ENCODE data around the gene GLIS1.
A peak's percentile ranks its signal among the peaks of the same experiment; 100 is the strongest.

GLIS1 gene

DNA sequence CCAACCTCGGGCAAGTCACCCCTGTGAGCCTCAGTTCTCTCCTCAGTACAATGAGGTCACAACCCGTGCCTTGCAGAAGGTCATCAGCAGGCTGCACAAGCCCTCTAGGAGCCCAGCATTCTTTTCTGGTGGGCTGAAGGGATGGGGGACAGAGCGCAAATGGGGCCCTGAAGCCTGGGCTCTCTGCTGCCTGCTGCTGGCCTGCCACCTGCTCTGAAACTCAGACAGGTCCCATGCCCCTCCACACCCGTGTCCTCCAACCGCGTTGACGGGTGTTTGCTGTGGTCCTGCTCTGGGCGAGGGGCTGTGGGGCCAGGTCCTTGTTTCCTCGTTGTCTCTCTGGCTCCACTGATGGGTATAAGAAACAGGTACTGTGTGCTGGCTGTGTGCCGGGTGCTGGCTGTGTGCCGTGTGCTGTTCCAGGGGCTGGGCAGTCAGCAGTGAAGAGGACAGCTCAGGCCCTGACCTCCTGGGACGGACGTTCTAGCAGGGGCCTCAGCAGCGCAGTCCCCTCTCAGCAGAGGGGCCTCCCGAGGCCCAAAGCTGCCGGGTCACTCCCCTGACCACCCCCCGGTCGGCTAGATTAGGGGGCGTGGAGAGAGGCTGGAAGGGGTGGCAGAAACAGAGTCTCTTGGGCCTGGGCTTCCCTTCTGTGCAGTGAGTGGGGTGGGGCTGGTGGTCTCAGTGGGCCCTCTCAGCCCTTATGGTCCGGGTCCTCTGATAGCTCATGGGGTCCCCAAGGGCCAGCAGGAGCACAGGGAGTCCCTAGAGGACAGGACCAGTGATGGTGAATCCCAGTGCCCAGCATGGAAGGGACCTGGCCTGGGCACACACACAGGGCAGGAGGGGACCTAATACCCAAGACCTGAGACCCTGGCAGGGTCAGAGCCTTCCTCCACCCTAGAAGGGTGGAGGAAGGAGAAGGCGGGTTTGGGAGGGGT lies 237.6 kb downstream of the GLIS1 start:
- DNase-seq = no peak

DNA sequence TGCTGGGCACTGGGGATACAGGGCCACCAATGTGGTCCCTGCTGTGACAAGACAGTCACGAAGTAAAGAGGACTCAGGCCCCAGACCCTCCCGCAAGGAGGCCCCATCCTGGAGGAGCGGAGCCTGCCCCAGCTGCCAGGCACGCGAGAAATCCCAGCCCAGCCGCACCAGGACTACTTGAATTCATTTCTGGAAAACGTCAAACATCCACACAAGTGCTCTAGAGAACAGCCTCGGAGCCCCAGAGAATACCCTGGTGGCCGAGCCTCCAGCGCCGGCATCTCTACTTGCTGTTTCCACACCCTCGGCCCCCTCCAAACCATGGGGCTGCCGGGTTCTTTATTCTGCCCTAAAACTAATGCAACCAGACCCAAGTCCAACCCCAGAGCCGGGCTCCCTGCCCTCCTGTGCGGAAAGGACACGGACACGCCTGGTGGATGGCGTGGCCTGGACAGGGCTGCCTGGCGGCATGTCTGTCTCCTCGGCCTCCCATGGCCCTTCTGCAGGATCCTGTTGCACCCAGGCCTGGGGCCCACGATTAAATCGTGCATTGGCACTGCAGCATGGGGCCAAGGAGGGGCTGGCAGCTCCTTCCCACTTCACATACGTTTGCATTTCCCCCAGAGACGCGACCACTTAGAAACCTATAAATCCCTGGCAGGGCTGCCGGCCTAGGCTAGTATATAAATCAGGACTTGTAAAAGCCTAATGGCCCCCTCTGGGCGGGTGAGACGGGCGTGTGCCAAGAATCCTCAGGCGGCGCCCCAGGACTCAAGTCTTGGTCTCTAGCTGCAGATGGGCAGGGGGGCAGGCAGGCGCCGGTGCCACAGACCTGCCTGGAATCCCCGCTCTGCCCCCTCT lies 238.5 kb downstream of the GLIS1 start:
- DNase-seq = no peak

DNA sequence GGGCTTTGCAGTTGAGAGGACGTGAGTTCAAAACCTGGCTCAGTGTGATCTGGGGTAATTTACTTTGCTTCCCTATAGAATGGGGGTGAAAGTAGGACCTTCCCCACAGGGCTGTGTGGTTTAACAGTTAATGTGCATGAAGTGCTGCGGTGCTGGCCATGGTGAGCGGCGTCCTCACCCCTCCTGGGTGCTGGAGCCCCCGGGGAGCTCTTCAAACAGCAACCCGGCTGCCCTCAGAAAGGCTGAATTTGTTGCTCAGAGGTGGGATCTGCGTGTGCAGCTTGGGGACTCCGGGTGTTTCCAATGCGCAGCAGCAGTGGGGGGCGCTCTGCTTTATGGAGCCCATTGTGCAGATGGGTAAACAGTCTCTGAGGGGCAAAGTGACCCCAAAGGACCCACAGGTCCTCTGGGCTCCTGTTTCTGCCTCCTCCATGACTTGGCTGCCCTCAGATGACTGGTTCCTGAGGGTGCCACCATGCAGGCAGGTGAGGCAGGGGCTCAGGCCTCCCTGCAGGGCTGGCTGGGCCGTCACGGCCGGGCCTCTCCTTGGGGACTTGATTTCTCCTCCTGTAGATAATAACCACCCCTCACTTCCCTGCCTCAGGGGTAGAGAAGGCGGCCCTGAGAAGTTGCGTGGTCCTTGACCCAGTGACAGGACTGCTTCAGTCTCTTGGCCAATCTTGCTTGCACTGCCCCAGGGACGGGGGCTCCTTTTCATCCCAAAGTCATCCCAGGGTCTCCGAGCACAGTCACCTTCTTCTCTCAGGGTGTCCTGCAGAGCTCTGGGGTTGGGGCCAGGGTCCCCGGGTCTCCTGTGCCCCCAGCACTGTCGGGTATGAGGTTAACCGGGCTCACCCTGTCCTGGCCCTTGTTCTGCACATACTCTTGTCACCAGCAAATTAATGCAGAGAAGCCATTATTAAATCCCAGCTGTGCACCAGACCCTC lies 239.4 kb downstream of the GLIS1 start:
- no peak for DNase-seq

DNA sequence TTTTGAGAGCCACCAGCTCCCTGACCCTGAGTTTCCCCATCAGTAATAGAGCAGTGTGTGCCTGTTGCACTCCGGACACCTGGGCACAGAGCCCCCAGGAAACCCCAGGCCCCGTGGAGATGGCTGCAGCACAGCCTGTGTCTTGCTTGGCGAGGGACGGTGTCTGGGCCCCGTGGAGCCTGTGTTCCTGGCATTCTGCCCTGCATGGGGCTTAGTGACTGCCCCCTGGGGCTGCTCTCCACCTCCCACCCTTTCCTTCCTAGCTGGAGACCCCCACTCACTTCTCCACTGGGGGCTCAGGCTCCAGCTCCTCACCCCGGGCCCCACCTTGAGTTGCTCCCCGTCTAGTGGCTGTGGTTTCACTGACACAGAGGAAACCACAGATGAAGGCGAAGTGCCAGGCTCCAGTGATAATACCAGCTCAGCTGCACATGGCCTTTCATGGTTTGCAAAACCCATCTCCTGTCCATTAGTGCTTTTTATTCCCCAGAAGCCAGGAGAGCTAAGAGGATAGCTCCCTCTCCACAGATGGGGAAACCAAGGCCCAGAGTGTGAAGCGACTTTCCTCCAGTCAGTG lies 240.3 kb downstream of the GLIS1 start:
- no peak for DNase-seq

DNA sequence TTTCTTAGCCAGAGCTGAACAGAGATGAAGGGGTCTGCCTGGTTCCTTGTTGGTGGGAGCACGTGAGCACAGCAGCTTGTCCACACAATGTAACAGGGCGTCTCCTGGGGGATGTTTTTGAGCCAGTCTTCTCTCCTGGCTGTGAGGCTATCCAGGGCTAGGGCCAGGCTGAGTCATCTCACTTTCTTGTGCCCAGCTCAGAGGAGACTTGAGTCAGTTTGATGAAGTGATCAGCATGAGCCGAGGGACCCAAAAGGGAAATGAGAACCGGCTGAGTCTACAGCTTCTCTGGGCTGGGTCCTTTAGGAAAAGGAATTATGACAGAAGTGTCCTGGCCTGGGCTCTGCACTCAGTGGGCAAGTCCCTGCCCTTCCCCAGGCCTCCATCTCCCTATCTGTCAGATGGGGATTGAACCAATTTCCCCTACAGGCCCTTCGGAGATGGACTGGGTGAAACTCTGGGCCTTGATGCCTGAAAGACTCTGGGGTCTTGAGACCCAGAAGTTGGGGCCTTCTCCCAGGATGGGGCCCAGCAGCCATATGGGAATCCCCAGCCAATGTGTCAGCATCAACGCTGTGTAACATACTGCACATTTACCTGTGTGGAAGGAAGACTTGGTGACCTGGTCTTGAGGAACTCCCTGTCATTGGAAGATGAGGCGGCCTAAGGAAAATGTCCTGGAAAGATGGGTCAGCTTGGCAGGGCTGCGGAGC lies 243.2 kb downstream of the GLIS1 start:
- no peak for DNase-seq

DNA sequence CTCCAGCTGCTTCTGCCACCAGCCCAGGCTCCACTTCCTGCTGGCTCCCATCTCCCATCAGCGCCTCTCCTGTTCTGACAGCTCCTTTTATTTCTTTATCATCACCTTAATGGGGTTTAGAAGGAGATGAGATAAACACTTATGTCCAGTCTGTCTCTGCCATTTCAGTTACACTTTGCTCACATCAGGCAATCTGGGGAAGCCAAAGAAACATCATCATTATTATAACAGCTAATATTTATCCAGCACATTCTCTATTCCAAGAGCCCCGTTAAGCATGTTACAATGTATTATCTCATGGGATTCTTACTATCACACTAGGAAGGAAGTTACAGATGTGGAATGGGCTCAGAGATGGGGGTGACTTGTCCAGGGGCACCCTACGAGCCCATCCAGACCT lies 248.6 kb downstream of the GLIS1 start:
- DNase-seq = no peak

DNA sequence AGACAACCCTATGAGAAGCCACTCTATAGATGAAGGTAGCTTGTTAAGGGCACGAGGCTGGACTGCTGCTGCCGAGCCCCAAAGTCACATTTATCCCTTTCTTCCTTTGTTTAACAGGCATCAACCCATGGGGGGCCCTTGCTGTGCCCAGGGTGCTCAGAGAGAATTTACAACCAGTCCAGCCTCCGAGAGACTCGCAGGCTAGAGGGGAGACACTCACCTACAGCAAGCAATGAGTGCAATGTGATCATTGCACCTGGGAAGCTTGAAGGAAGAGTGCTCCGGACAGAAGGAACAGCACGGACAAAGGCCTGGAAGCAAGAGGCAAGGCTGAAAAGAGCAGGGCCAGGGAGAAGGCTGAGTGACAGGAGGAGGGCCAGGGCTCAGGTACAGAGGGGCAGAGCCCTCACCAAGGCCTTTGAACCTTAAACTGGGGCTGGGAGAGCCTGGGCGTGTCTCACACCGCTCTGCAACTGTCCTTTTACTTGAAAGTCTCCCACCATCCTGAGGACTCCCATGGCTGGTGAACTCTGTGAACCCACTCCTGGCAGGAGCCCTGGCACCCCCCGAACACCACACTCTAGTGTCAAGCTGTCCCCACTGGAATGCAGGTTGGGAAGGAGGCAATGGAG lies 252.5 kb downstream of the GLIS1 start:
- DNase-seq = no peak

DNA sequence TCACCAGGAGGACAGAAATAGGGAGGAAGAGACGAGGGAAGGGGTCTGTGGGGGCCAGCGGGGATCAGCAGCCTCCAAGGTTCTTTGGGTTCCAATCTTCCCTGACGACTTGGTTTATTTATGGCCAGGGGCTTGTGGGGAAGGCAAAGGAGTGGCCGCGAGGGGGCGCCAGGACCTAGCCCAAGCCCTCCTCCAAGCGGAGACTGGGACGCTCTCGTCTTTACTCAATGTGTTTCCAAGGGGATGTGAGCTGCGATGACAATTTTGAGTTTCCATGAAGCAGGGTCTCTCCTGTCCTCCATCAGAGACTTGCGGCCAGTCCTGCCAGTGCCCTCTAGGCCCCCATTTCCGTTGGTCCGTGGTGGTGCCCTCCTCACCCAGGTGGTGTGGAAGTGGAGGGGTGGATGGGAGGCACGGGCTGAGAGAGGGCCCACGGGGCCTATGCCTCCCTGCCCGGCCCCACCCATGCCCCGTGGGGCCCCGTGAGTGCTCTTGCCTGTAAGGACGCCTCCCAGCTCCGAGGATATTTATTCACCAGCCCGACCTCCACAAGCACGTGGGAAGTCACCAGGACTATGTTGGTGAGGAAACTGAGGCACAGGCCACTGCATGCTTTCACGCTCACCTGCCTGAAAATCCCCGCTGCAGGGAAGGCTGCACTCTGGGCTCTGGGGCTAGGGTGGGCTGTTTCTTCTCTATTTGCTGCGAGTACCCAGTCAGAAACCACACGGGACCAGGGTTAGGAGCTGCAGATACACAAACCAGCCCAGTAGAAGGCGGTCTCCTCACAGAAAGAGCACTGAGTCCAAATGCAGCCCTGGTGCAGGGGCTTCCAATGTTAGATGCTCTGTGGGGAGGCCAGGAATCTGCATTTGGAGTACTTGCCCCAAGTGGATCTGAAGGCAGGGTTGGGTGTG lies 253.2 kb downstream of the GLIS1 start:
- DNase-seq = peak; percentile 10 to 29

DNA sequence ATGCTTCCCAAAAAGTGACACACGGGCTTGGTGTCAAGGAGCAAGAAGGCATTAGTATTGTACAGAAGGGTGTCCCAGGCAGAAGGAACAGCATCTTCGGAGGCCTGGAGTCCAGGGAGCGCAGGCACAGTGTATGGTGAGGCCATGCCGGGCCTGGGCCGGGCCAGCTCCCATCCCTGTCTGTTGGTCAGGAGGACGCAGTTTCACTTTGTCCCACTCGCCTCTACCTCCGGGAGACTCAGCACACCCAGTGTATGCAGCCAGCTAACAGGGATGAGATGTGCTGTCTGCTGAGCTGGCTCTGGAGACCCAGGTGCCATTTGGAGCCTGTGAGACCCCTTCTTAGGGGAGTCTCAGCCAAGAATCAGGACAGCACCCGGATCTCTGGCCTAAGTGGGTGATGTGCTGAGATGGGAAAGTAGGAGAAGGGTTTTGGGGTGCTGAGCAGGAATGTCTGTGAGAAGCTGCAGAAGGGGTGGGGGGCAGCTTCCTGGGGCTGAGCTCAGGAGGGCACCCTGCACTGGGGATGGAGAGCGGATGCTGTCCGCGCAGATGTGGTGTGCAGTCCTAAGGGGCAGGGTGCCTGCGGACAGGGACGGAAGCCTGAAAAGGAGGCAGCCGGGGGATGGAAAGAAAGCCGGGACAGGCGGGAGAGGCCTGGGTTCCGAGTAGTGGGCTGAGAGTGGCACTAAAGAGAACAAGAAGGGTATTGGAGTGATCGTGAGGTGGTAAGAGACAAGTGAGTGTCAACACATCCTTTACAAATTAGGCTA lies 254.1 kb downstream of the GLIS1 start:
- DNase-seq = no peak

DNA sequence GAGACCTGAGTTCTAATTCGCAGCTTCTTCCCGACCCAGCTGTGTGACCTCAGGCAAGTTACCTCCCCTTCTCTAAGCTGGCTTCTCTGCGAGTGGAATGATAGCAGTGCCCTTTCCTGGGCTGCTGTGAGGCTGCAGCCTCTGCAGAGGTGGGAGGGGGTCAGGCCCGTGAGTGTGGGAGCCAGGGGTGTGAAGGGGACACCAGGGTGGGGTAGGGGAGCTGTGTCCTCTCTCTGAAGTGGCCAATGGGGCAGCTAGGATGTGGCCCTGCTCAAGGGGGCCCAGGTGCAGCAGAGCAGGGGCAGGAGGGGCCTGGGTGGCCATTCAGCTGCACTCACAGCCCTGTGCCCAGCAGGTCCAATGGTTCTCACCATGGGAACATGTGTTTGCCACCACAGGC lies 255.3 kb downstream of the GLIS1 start:
- DNase-seq = no peak

DNA sequence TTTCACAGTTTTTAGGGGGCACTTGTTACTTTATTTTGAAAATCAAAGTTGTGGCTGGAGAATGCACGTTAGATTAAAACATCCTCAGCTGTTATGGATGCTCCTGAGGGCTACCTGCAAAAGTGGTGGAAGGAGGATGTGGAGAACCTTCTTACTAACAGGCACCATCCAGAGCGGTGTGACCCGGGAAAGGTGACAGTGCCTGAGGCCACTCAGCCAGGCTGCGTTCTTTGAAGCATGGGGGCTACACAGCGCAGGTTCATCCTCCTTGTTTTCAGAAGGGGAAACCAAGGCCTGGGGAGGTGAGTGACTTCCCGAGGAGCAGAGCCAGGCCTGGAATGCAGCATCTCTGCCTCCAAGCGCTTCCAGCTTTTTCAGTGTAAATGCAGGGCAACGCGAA lies 255.8 kb downstream of the GLIS1 start:
- no peak for DNase-seq

DNA sequence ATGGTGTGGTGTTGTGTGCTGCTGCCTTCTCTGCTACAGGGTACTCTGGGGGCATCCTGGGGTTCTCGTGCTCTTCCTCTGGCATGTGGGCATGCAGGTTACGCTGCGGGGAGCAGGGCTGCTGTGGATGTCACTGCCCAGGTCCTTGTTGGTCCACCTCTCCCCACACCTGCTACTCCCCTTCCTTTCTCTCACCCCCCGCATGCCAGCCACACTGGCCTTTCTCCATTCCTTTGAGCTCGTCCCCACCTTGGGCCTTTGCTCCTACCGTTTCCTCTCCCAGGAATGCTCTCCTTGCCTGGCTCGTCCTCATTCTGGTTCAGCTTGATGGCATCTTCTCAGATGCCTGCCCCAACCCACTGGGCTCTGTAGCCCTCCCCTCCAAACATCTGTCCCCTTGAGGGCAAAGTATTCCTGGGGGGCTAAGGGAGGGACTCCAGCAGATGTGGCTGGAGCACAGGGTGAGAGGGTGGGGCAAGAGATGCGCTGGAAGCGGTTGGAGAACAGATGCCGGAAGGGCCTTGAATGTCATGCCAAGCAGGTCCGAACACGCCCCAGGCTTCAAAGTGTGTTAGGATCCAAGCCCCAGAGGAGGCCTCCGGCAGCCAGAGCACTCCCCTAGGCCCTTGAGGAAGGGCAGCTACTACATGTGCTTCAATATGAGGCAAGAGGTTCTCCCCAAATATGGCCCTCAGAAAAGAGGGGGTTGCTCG lies 256.4 kb downstream of the GLIS1 start:
- DNase-seq = no peak

DNA sequence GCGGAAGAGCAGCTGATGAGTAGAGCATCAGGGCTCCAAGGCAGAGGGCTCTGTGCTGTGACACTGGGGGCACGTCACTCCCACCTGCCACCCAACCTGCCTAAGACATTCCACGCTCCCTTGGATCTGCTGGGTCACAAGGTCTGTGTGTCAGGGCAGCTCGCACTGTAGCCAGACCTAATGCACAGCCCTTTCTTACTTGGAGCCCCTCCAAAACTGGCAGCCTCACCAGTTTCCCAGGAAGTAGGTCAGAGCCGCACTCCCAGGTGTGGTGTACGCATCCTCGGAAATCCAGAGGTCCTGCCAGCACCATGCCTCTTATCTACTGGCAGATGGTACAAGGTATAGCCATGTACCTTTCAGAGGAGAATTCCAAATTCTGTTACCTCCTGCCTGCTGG lies 257.5 kb downstream of the GLIS1 start:
- no peak for DNase-seq

DNA sequence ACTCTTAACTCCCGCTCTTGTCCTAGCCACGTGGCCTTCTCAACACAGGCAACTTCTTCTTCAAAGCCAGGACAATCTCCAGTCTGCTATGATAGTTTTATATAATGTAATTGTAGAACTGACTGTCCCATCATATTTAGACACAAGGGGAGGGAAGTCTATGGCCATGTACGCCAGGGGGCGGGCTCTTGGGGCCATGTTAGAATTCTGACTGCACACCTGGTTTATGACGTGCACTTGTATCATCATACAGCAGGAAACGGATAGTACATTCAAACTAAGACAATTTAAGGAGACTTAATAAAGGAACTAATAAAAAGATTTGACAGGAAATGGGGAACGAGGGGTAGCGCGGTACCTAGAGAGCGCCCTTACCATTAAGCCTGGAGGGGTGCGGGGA lies 258.3 kb downstream of the GLIS1 start:
- DNase-seq = no peak

DNA sequence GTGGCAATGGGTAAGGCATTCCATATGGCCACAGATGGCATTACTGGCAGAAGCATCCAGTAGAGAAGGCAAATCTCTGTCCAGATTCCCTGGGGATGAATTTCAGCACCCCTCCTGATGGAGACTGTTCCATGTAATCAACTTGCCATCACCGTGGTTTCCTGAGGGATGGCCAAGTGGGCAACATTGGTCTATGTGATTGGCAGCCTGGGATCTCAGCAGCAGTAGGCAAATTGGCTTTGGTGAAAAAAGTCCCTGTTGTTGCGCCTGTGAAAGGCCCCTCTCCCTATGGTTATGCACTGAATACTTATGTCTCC lies 260.5 kb downstream of the GLIS1 start:
- DNase-seq = no peak

DNA sequence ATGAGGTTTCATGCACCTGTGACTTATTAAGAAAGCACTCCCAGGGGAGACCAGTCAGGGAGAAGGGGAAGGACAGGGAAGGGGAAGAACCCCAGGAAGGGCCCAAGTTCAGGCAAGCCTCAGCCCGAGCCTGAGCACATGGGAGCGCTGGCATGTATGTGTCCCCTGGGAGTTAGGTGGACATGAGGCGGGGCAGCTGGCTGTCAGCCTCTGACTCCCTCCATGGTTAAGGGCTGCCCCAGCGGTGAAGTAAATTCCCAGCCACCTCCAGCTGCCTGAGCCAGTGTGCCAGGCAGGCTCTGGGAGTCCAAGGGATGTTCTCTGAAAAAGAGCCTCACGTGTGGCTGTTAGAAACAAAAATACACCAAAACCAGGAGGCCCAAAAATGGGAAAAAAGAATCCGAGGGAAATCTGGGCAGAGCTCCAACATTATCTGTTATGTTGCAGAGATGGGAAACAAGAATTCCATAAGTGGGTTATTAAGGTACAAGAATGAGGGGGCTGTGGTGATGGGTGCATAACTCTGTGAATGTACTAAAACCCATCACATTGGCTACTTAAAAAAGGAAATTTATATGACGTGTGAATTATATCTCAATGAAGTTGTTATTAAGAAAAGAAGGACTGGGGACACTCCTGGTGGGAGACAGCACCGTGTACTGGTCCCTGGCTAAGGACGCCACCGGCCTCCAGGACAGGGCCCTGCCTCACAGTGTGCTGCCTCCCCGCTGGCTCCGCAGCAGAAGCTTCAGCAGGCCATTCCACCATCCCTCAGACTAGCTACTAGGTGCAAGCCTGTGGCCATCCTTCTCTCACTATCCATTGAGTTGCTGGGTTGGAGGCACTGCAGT lies 261.1 kb downstream of the GLIS1 start:
- DNase-seq = no peak

DNA sequence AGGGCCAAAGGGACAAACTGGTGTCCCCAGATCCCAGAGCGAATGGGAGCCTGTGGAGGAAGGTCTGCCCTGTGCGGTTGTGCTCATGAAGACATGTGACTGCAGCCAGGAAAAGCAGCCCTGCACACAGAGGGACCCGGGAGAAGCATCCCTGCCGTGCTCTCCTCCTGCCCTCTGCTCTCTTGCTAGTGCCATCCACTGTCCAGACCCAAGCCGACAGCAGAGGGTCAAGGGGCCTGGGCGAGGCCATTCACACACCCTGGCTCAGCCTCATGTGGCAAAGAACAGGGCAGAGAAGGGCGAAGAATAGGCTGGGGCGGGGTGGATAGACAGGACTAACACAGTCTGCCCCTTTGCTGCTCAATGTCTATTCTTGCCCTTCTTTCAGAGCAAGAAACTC lies 262.4 kb downstream of the GLIS1 start:
- no peak for DNase-seq

DNA sequence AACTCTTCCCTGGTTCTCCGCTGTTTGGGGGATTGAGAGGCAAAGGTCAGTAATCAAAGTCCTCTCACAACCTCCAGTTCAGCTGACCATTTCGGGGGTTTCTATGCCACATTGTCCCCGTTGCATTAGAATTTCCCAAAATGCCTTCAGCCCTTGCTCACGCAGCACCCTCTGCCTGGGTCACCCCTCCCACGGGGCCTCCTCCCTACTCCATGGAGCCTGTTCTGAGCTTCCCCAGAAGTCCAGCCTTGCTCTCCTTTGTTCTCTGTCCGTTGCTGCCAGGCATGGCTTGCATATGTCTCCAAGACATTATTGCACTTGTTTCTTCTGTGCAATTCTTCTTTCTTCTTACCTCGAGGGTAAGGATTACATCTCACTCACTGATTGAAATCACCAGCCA lies 263.3 kb downstream of the GLIS1 start:
- no peak for DNase-seq

All from bone marrow (tissue), 2 donors.